RKO (cell line): ENCODE measurements around the gene CYB5RL.
"Not testable (repeated sequence)": the region's sequence is repeated elsewhere in the genome, so short reads cannot be mapped to it uniquely, and the experiment has no call there.

Experiments used
- DNase-seq: peaks from one replicate; pipeline ENCODE4 v3.0.0-alpha.2; 2016; ENCODE audit warnings: low spot score

Gene CYB5RL

DNA sequence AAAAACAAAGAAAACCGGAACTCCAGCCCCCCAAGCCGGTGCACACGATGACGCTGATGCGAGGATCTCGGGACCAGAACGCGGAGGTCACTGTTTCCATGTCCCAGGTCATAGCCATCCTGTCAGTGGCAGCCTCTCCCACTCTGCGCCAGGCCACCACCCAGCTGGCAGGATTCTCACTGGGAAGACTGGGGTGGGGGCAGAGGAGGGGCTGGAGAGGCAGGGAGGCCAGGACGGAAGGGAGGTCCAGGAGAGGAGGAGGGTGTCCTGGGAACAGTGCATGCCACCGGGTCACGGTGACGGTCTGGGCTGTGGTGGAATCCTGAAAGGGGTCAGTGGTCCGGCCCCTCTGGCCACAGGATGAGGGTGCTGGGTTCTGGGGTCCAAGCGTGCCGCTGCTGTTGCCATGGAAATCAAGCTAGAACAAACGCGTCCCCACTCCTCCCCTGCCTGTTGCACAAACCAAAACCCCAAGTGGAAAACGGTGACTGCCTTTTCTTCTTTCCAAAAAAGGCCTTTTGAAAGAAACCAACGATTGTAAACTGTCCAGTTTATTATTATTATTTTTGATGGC is 26.2 kb upstream of the CYB5RL start:
- DNase-seq: no peak

DNA sequence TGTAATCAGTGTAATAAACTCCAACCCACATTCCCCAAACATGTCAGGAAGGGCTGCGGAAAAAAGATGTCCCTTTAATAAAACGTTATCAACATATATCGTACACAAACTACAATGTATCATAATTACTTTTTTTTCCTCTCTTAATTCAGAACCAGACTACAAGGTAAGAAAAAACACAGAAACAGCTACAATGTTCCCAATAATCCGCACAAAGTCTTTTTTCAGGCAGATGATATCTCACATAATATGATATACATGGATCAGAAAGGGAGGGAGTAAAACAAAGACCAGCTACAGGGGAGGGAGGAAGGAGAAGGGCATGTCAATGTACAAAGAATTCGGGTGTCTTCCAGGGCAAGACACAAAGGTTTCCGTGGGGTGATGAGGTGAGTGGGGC is 25.5 kb upstream of the CYB5RL start:
- no peak for DNase-seq

DNA sequence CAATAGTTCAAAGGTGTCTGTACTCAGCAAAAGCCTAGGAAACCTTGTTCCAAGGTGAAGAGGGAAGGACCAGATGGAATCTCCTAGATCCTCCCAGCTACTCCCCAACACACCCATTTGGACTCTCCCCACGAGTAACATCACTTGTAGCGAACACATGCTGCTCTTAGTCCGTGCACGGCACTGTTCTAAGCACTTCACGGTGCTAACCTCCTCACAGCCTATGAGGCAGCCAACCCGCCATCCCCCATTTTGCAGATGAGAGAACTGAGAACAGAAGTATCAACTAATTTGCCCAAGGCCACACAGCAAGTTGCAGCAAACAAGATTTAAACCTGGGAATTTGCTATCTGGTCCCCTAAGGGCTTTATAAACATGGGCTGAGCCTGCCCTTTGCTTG is 24.4 kb upstream of the CYB5RL start:
- no peak for DNase-seq

DNA sequence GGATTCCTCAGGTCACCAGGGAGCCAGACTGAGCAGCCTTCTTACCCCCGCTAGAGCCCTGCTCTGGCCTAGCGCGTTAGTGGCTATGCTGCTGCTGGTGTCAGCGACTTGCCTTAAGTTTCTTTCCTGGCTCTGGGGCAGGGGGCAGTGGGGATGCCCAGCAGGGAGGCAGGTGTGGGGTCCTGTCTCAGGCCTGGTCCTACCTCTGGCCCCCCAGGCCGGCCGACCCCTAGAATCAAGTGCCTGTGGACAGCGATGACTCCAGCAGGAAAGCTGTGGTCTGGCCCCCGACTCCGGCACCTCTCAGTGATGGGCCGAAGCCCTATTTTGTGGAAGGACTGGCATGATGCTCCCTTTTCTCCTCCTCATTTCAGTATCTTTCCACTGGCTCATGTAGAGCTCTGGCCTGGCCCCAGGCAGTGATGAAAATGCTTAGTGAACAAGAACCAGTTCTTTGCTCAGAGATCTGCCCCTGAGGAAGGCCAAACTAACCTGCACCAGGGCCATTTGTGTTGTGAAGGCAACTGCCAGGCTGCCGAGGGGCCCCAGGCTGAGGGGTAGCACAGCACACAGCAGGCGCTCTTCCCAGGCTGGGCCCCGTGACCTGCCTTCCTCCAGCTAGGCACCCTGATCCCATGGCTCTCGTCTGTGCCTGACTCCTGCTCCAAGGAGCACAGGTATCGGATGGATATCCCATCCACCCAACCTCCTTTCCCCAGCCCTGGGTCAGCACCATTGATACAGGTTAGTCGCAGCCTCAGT is 23.8 kb upstream of the CYB5RL start:
- DNase-seq: no peak

DNA sequence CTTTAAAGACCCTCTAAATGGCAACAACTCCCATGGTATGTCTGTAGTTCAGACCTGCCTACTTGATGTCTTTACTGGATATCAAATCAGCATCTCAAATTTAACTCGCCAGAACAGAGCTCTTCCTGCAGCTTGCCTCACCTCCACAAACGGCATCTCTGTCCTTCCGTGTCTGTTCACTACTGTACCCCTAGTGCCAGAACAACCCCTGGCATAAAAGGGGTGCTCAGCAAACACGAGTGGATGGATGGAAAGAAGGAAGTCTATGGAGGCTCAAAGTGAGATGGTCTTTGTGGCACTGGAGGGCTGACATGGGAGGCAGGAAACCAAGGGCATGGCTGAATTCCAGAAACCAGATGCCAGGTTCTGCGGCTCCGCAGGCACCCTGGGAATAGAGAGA is 22.9 kb upstream of the CYB5RL start:
- DNase-seq: no peak

DNA sequence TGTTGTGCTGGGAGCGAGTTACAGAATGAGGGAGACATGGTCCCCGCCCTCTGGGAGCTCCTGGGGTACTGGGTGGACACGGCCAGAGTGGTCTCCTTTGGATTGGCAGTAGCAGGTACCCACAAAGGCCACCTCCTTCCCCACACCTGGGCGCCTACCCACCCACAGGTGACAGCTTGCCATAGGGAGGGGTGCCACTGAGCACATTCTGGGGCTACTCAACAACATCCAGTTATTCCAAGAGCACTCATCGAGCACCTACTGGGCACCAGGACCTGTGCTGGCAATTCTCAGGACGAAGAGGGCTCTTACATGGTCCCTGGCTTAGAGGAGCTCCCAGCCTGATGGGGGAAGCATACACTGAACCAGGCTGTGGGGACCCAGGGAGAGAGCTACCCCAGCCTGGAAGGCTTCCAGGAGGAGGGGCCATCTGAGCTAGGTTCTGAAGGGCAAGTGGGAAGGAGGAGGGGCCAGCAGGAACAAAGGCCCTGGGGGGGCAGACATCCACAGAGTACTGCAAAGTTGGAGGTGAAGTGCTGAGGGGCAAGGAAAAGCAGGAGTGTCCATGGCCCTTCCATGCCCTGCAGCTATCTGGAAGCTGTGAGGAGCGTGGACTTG is 22.1 kb upstream of the CYB5RL start:
- DNase-seq: no peak

DNA sequence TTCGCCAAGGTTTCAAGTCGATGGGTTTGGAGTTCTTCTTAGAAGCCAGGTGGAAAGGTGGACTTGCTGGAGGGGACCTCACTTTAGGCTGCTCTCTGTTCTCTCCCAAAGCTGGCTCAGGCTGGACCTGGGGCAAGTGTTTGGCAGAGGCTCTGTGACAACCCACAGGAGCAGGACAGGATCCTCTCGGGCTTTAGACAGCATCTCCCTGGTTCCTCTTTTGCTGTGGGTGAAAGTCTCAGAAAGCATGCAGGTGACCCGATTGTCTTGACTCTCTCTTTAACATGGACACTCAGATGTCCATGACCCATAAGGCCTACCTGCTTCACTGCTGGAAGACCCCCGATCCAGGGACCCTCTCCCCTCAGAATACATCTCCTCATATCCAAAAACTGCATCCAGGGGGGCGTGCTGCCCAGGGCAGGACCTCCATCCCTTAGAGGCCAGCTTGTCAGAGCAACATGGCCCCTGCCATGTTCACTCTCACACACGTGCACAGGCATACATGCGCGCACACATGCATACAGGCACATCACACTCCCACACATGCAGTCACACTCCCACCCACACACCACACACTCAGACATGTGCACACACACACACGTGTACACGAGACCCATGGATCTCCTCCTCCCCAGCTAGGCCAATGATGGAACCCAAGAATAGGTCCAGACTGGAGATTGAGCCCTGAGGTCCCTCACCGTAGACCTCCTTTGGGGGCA is 21.4 kb upstream of the CYB5RL start:
- DNase-seq: no peak

DNA sequence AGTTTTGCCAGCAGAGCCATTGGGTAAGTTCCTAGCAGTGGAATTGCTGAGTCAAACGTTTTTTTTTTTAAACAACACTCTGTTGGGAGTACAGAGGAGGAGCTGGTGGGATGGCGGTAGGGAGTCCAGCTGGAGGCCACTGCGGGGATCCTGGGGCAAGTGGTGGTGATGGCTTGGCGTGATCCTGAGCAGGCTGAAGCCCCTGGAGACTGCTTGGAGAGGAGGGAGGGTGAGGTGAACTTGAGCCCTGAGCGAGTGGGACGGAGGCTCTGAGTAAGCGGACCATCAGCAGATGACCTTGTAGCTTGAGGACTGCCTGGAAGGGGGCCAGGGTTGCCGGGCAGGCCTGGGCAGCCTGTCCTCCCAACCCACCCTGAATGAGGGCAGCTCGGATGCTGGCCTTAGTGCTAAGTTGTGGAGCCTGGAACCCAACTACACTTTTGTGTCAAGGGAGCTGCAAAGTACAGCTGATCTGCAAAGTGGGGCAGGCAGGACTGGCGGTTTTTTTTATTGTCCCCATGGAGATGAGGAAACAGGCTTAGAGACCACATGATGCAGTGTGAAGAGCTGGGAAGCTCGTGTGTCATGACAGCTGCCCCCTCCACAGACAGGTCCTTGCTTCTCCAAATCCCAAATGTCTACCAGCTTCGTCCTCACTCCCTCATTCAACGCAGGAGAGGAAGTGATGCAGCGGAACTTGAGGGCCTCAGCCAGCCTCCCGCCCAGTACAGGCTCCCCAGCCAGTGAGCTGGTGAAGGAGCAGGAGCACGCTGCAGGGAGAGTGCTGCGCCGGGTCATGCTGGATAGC is 20.4 kb upstream of the CYB5RL start:
- DNase-seq: no peak

DNA sequence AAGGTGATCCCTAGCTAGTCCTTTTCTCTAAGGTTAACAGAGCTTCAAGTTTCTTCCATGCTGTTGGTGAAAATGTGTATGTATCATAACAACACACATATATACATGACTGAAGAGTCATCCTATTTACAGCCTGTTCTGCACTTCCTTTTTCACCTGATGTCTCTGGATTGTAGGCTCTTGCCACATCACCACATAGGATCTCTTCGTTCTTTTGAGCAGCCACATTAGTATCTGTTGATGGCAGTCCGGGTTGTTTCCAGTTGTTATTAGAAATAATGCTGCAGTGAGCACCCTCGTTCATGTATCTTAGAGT is 19.8 kb upstream of the CYB5RL start:
- no peak for DNase-seq

DNA sequence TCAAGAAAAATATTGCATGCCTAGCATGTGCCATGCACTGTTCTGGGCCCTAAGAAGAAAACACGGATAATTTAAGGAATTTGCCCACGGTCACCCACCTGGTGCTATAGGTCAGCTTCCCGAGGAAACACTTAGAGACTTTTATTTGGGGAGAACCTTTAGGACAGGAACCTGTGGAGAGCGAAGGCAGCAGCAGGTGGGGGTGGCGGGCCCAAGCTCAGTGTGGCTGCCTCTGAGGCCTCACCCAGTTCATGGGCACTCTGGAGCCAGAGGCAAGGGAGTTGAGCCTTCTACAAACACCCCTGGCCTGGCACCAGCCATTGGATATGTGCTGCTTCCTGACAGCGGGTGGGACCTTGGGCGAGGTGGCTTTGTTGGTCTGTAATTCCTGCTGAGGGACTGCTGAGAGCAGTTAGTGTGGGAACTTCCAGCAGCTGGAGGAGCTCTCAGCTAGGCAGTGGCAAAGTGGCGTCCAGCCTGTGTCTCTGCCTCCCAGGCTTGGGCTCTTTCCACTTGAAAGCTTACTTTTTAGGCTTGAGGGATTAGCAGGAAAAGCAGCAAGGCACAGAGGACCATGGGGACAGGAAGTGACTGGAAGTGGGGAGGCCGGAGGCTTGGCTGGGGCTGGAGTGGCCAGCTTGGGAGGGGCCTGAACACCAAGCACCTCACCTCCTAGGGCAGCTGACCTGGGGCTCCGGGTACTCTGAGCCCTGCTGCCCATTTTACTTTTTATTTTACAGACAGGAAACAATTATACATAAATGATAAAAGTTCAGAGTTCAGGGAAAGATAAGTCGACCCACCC is 19.3 kb upstream of the CYB5RL start:
- no peak for DNase-seq

DNA sequence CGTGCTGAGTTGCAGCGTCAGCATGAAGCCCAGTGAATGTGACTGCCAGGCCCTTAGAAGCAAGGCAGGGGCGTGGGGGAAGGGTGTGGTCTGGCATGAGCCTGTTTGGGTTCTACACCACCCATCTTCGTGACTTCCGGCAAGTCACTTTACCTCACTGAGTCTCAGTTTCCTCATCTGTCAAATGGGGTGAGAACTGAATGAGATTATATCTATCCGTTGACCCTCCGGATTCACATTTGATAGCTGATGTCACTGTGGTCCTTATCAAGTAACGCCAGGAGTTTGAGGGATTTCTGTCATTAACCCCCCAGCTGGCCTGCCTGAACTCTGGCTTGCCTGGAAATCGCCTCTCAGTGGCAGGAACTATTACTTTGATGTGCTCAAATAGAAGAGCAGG is 15.7 kb upstream of the CYB5RL start:
- no peak for DNase-seq

DNA sequence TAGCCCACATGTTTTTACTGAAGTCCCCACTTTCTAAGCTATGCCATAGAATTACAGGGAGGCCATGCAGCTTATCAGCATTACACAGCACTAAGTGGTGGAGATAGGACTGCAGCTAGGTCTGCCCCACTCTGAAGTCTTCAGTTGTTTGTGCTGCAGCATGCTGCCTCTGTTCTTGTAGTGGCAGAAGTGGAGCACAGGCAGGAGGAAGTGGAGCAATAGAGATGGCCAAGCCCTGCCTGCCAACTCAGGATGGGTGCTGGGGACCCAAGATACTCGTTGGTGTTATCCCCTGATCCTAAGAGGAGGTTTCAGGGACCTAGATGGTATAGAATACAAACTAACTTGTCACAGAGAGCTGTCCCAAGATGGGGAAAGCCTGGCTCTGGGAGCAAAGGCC is 13.0 kb upstream of the CYB5RL start:
- DNase-seq: no peak

DNA sequence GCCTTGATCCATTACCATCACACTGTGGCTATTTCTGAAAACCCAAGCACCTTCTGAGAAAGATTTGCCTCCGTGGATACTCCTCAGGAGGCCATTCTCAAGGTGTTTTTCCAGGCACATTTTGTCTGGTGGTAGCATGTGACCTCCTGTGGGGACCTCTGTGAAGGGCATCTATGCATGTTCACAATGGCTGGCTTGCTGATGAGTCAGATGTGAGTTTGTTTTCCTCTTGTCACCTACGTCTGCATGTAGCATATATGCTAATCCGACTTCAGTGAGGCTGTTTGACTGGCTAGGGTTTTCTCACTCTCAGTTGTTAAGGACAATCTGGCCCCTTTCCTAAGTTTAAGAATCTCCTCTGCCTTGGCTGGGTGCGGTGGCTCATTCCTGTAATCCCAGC is 8.1 kb upstream of the CYB5RL start:
- not testable (repeated sequence) for DNase-seq

DNA sequence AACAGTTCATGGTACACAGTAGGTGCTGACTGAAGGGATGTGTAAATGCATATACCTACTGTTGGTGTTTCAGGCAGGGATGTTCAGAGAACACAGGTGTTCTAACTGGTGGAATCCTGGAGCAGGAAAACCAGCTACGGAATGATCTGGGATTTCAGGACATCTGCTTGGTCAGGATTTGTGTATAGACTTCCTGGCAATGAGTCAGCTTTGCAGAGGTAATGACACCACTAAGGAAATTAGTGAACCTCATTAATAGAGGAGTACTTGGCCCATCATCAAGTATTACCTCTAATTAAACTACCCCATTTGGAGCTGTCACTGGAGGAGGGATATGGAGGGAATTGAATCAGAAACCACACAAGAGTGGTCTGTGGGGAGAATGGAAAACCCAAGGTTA is 7.5 kb upstream of the CYB5RL start:
- no peak for DNase-seq

DNA sequence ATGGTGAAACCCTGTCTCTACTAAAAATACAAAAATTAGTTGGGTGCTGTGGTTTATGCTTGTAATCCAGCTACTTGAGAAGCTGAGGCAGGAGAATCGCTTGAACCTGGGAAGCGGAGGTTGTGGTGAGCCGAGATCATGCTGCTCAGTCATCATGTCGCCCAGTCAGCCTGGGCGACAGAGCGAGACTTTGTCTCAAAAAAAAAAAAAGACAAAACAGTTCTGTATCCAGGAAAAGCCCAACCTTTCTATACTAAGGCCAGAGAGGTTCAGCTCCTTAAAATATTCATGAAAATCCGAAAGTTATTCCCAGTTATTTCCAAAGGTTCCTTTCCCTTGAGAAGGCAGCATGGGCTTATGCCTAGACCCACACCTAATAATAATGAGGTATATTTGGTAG is 4.4 kb upstream of the CYB5RL start:
- no peak for DNase-seq

DNA sequence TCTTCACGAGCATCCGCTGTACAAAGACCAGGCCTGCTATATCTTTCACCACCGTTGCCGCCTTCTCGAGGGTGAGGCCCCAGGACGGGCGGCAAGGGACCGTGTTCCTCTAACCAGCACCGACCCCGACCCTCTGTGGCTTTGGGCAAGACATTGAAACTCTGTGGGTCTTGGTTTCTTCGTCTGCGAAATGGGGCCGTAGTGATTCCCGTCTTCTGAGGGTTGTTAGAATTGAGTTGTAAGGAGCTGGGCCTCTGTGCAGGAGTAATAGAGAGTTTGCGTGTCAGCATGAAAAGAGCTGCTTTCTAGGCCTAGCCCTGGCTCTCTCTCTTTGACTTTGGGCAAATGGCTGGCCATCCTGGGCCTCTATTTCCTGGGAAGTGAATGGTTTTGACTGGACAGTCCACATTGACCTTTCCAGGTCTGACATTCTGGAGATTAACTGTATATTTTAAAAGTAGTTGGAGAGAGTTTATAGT is 728 bp upstream of the CYB5RL start:
- peak; percentile 48 for DNase-seq

DNA sequence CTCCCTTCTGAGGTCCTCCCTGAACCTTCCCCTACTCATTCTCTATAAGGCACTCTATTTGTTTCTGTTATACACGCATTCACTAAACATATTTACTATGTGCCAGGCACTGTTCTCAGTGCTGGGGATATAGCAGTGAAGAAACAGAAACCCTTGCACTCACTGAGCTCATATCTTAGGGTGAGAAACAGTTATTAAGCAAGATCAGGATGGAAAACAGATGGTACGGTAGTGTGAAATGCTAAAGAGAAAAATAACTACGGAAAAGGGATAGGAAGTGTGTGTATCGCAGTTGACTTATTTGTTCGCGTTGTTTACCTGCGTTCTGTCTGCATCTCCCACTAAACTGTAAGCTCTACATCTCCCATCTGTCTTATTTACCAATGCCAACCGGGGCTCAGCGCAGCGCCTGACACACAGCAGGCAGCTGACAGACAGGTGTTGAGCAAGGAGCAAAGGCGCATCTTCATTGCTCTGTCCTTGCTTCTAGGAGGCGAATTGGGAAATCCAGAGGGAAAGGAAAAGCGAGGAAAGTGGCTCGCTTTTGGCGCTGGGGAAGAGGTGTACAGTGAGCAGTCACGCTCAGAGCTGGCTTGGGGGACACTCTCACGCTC is 572 bp downstream of the CYB5RL start:
- no peak for DNase-seq

DNA sequence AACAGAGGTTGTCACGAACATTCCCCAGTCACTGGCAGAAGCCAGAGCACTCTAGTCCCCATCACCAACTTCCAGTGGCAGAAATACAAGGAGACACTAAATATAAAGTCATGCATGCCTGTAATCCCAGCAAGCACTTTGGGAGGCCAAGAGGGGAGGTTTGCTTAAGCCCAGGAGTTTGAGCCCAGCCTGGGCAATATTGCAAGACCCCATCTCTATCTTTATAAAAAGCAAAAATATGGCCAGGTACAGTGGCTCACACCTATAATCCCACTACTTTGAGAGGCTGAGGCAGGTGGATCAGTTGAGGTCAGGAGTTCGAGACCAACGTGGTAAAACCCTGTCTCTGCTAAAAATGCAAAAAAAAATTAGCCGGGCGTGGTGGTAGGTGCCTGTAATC is 6.4 kb downstream of the CYB5RL start:
- DNase-seq: no peak

DNA sequence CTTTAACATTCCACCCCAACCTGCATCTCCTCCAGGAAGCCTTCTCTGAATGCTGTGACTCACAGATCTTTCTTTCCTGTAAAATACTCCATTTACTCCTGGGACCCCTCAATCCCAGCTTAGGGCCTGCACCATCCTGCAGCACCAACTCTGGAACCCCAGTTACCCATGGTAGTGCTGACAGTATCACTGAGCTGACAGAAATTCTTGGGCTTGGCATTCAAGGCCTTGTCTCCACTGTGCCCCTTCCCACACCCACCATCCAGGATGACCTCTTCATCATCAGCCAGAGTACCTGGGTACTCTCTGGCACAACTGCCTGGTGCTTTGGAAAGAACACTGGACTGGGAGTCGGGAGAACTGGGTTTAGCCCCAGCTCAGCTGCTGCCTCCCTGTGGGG is 8.3 kb downstream of the CYB5RL start:
- no peak for DNase-seq

DNA sequence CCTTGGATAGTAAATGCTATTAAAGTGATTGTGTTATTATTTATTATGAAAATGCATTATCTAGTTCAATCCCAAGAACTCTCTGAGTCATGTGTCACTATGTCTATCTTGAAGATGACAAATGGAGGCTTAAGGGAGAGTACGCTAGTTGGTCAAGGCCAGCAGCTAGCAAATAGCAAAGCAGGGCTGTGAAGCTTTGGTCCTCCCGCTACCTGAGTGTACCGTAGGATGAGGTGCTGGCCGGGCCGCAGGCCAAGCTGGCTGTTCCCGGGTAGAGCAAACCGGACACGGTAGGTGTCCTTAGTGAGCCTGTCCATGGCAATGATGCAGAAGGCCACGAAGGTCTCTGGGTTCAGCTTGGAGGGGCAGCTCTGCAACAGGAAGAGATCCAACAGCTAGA is 9.3 kb downstream of the CYB5RL start:
- no peak for DNase-seq

DNA sequence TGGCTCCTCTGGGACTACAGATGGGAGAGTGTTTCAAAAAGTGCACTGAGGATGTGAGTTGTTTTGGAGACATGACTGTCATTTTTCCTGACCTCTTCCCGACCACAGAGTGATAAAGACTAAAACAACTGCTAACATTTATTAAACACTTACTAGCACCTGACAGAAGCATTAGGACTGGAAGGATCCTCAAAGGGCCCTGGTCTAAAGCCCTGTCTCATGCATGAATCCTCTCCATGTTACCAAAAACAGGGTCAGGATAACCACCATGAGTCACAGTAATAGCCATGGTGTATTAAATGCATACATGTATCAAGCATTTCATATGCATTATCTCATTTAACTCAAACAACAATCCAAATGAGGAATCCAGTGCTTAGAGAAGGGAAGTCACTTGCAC is 11.5 kb downstream of the CYB5RL start:
- DNase-seq: no peak
